ELR (cell line): ENCODE results near the gene UBALD1.

Experiments used
- DNase-seq: peaks from one replicate; pipeline ENCODE4 v3.0.0-alpha.2; 2015; ENCODE audit warnings: low read depth

UBALD1 gene

DNA sequence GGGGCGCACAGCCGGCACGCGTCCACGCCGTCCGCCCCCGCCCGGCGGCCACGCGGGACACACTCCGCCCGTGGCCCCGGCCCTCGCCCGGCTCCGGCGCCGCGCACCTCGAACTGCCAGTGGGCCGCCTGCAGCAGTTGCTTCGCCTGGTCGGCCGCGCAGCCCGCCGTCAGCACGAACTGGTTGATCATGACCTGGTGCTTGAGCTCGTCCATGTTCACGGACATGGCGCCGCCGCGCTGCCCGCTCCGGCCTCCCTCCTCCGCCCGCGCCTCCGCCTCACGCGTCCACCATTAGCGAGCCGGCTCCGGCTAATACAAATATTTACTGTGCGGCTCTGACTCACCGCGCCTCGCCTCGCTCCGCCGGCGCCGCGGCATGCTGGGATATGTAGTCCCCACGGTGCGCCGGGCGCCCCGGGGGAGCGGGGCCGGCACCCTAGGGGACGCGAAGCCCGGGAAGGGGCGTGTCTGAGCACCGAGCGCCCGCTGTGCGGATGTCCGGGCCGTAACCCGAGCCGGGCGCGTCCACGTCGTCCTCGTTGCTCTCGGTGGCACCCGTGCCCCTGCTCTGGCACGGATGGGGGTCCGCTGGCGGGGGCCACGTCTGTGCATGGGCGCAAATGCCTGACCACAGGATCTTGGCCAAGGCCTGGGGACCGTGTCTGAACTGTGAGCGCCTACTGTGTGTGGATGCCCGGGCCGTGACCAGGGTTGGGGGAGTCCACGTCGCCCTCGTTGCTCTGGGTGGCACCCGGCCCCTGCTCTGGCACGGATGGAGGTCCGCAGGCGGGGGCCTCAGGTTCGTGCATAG, at the start of gene UBALD1:
Gene UBALD1 (minus strand): TSS at position 318 of the 813 bp plus-strand sequence. CDS start 91 bp downstream, at position 227.
- DNase-seq, result peak; percentile 92

DNA sequence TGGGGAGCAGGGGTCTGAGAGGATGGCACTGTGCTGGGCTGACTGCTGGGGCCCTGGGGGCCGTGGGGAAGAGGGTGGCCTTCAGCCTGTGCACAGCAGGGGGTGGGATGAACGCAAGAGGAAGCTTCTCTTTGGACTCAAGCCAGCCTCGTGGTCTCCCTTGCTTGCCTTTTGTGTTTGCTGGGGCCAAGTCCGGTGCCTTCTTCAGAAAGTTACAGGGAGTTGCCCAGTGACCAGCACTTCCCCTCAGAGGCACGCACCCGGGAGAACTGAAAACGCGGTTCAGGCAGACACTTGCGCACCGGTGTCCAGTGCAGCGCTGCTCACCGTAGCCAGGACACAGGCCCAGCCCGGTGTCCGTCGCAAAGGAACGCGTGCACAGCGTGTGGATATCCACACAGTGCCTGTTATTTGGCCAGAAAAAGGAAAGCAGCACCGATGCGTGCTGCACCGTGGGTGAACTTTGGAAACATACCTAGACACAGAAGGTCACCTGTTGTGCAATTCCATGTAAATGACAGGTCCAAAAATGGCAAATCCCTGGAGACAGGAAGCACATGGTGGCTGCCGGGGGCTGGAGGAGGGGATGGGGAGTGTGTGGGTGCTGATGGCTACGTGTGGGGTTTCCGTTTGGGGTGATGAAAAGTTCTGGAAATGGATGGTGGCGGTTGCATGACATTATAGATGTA, 49.2 kb upstream of the UBALD1 start:
- DNase-seq, result no peak

DNA sequence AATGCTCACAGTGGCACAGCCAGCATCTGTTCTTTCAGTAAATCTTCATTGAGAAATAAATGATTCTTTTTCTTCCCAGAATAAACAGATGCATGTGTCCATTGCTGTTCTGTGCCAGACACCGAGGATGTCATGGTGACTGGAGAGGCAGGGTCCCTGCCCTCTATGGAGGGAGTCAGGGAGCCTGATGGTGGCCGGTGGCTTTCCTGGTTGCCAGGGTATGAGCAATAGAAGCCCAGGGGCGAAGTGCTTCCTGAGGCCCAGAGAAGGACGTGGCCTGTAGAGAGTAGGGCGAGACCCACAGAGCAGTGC, 48.7 kb upstream of the UBALD1 start:
- no peak for DNase-seq

DNA sequence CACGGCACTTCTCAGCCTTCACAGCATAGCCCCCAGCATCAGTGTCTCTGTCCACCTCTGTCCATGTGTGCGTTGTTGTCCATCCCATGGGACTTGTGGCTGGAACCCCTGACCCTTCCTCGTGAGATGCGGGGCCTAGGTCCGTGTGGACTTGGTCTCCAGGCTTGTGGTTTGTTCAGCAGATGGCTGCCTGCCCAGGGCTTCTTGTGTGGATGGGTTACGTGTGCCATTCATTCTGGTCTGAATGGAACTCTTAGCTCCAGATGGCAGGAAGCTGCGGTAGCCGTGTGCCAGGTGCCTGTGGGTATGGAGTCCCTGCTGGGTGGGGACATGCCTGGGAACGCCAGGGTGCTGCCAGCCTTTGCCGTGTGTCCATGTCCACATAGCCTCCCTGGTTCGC, 47.0 kb upstream of the UBALD1 start:
- no peak for DNase-seq

DNA sequence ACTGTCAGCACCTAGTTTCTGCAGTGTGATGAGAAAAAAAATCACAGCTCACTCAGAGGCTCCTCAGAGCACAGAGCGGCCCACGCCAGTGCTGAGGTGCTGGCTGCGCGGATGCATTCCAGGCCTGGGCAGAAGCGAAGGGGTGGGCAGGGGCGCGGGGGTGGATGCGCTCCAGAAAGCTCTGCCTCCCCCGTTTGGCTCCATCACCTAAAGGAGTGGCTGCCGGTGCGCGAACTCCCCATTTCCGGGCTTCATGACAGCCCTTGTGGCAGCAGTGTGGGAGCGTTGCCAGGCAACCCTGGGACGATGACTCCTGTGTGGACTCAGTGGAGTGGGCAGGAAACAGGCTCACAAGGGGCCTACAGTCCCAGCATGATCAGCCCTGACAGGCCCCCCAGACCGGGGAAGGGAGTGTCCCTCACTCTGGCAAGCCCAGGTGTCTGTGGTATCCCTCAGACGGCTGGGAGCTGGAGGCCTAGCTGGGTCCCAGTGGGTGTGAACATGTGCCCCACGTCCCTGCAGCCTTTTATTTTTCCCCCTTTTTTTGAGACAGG, 45.8 kb upstream of the UBALD1 start:
- peak; percentile 47 for DNase-seq

DNA sequence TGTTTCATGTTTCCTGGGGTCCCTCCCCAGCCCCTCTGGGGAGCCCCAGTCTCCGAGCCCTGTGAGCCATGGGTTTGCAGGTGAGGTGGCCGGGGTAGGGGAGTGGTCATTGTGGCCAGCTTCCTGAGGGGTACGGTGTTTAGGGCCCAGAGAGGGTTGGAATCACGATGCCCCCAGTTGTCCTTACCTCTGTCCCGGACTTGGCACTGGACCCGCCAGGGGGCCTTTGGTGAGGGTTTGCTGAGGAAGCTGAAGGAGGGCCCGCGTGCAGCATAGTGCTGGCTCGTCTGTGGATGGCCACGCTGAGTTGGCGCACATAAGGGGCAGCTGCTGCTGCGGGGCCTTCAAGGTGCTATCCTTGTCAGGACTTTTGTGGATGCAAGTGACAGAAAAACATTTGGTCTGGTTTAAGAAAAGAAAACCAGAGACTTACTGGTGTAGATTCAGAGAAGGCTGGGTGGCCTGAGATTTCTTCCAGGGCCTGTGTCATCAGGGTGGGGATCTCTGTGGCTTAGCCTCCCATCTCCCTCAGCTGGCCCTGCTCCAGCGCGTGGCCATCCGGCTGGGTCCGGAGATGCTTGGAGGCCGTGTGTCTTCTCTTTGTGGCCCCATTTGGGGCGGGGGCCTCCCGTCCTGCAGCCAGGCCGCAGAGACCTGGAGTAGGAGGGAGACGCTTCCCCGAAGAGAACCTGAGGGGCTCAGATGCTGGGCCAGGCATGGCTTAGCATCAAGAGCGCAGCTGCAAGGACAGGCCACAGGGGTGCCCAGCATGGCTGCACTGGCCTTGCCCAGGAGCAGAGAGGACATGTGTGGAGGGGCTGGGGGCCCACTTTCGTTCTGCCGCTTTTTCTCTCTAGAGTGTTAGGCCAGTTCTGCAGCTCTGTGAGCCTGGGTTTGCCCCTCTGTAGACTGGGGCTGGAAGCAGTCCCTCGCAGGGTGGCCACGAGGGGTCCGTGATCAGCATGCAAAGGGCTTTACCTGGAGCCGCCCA, 45.0 kb upstream of the UBALD1 start:
- DNase-seq, result no peak

DNA sequence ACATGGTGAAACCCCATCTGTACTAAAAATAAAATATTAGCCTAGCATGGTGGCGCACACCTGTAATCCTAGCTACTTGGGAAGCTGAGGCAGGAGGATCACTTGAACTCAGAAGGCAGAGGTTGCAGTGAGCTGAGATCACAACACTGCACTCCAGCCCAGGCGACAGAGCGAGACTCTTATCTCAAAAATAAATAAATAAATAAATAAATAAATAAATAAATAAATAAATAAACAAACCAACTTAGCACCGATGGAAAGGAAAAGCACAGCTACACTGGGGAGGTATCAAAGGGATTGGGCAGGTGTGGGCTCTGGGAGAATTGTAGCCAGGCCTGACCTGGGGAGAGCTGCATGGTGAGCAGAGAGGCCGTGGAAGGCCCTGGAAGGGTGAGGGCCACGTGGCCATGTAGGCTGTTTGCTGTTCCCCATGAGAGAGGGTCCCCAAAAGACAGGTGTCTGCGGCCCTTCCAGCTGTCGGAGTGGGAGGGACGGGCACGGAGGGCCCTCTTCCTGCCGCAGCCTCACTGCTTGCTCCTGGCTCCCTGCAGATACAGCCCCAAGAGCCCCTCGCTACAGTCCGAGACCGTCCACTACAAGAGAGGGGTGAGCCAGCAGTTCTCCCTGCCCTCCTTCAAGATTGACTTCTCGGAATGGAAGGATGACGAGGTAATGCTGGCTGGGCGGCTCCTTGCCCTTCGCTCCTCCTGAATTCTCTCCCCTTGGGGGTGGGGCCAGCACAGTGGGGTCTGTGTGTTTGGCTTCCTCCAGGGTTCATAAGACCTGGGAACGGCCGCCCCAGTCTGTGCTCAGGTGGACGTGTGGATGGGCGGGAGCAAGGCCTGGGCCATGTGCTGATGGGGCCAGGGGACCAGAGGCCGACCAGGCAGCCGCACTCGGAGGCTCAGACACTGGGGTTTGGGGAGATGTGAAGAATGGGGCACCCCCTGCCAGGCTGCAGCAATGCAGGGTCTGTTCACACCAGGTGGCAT, 42.3 kb upstream of the UBALD1 start:
- no peak for DNase-seq

DNA sequence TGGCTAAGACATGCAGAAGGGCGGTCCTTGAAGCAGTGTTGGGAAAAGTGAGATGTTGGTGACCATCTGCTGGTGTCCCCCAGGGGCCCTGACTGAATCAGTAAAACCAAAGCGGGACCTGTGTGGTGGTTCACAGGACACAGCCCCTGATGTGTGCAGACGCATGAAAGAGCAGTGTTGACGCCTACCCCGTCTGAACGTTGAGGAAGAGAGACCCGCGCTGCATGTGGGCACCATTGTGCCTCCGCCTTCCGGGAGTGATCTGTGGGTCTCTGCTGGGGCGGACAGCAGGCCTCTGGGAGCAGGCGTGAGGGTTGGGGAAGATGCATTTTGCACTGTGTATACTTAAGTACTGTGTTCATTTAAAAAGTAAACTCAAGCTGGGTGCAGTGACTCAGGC, 41.5 kb upstream of the UBALD1 start:
- no peak for DNase-seq

DNA sequence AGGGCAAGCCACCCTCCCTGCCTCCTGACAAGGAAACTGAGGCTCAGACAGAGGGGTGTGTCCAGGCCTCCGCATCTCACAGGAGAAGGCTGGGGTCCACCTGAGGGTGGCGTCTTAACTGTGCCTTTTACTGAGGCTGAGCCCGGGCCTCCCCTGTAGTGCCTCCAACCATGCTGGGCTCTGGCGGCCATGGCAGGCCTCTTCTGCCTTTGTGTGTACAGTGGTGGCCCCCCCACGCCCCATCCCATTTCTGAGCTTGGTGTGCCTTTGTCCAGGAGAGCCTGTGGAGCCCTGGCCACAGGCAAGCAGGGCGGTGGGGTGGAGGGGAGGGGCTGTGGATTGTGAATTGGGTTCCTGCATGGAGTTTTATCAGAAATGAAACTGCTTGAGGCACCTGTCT, 41.1 kb upstream of the UBALD1 start:
- no peak for DNase-seq

DNA sequence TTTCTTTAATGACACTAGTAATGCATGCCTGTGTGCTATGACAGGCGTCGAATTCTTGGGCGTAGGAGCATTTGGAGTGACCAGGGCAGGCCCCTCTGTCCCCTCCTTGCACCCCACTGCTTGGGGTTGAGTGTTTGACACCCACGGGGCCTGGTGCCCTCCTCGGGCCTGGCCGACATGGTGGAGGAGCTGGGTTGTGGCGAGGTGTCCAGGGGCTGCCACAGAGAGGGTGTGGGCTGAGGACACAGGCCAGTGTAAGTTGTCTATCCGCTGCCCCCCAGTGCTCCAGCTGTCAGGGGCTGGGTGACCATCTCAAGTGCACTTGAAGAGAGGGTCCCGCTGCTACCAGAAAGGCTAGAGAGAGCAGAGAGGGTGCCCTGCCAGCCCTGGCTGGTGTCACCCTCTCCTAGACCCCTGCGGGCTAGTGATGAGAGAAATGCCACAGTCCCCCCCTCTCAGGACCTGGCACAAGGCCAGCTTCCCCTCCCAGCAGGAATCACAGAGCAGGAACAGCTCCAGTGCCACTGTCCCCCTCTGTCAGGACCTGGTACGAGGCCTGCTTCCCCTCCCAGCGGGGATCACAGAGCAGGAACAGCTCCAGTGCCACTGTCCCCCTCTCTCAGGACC, 40.4 kb upstream of the UBALD1 start:
- no peak for DNase-seq

DNA sequence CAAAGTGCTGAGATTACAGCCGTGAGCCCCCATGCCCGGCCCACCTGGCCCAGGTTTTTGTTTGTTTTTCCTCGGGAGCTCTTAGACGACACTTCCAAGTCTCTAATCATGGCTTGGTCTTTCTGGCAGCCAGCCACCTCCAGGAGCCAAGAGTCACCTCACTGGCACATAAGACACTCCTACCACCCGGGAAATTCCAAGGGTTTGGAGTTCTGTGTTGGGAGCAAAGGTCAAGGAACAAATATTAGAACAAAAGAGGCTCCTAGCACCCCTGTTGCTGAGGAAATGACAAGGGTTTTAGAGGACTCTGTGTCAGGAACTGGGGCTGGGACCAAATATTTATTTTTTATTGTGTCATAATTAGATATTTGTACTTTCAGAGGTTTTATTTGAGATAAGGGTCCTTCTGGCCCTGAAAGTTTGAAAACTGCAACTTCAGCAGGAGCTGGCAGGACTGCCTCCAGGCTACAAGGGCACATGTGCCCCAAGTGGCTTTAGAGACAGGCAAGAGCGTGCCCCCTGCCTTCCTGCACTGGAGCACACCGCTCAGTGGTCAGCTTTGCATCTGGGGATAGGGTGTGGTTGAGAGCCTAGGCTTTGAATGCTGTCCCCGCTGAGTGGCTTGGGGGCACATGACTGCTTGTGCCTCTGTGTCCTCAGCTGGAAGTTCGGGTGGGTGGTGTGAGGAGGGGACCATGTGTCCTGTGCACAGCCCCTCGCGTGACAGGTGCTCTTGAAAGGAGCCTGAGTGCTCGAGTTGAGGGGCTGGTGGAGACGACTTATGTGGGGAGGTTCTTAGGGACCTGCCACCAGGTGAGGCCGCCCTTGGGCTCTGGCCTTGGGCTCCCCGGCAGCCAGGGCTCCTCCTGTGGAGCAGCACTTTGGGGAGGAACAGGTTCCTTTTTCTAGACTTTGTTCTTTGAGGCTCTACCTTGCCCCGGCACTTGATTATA, 39.6 kb upstream of the UBALD1 start:
- DNase-seq, result no peak

DNA sequence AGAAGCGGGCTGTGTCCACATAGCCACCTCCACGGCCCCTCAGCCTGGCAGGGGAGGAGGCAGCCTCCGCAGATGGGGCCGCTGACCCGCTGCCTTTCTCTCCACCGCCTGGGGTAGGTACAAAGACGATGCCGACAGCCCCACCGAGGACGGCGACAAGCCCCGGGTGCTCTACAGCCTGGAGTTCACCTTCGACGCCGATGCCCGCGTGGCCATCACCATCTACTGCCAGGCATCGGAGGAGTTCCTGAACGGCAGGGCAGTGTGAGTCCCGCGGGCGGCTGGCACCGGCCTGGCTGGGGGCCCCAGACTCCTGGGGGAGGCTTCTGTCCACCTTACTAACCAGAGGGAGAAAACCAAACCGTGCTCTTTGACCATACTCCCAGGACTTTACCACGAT, 37.9 kb upstream of the UBALD1 start:
- no peak for DNase-seq

DNA sequence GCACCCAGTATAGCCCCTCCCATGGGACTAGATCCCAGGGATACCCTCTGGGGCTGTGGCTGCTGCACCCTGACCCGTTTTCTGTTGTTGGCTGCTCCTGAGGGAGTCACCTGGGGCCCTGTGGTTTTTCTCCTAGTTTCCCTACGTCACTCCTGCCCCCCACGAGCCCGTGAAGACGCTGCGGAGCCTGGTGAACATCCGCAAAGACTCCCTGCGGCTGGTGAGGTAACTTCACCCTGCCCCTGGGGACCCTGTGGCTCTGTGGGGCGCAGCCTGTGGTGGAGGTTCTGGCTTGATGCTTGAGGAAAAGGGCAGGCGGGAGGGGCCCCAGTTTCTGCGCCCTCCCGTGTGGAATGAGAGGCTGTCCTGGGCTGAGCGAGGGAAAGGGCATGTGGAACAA, 37.1 kb upstream of the UBALD1 start:
- DNase-seq, result no peak

DNA sequence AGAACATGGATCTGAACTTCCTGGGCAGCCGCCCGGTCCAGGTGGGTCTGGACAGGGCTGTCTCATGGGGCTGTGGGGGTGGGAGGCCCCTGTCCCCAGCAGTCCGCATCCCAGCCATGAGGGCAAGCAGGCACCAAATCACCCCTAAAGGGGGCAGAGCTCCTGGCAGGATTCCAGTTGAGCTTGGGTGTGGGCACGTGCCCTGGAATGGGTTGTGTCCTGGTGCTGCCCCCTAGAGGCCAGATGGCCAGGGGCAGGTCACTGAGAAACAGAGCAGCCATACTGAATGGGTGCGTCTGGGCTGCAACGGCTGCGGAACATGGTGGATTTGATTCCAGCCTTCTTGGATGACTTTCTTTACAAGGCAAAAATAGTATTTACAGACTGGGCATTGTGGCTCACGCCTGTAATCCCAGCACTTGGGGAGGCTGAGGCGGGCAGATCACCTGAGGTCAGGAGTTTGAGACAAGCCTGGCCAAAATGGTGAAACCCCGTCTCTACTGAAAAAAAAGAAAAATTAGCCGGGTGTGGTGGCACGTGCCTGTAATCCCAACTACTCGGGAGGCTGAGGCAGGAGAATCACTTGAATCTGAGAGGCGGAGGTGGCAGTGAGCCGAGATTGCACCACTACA, 35.9 kb upstream of the UBALD1 start:
- peak; percentile 65 for DNase-seq

DNA sequence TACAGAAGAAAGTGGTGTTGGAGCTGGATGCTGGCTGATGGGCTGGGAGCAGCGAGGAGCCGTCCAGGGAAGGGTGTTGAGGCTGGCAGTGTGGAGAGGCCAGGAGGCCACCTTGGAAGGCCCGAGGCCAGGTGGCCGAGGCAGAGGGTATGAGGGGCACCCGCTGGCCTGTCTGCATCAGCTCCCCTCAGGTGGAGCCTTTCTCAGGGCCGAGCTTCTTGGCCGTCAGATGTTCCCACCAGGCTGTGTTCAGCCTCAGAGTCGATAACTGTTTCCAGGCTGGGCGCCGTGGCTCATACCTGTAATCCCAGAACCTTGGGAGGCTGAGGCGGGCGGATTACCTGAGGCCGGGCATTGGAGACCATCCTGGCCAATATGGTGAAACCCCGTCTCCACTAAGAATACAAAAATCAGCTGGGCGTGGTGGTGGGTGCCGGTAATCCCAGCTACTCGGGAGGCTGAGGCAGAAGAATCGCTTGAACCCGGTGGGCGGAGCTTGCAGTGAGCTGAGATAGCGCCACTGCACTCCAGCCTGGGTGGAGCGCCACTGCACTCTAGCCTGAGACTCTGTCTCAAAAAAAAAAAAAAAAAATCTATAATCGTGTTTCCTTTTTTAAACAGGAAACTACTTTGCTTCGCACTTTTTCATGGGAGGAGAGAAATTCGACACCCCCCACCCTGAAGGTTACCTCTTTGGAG, 35.2 kb upstream of the UBALD1 start:
- DNase-seq, result no peak

DNA sequence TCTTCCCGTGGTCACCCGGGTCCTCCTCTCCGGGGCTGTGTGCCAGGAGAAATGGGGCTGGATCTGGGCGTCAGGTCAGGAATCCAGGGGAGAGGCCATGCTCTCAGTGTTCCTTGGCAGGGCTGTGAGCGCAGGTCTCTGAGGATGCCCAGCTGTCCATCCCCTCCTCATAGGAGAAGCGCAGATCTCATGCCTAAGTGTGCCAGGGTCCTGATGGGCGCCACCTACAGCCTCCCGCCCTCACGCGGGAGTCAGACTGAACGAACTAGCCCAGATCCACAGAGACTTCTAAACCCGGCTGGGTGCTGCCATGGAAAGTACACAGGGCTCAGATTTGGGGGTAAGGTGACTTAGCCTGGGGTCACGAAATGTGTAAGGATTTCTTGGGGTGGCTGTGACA, 34.2 kb upstream of the UBALD1 start:
- no peak for DNase-seq

DNA sequence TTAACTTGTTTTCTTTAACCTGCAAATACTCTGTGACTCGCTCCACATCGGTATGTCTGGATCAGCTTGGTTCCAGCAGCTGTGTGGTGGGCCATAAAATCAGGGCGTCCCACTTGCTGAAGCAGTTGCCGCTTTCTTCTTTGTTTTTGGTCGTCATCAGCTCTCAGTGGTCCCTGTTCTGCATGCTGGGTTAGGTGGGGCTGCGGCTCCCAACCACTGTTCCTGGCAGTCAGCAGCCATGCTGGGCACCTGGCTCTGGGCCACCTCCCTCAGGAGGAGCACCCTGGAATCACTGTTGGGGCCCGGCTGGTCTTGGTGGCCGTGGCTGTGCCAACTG, 32.9 kb upstream of the UBALD1 start:
- DNase-seq, result no peak
